WTC11 (cell line): ENCODE measurements around the gene ABHD16B. TPM values are rescaled to one million over a fixed set of nuclear protein-coding genes. Genes with fewer than 3 reads are reported as not detected.

Source experiments
- AR ChIP-seq: fragments of 250-450 bp; sonication (Bioruptor Pico); IDR thresholded peaks from 2 replicates; pipeline ENCODE4 v1.9.0; 2021; ENCODE audit warnings: mild to moderate bottlenecking
- CDX4 ChIP-seq: fragments of 250-450 bp; sonication (Bioruptor Pico); IDR thresholded peaks from 2 replicates; pipeline ENCODE4 v1.9.0; 2021; ENCODE audit warnings: moderate library complexity, mild to moderate bottlenecking, inconsistent platforms, borderline replicate concordance
- E2F5 ChIP-seq: sonication (generic); formaldehyde crosslinking; IDR thresholded peaks from 2 replicates; pipeline ENCODE4 v1.8.1; 2022; ENCODE audit warnings: mild to moderate bottlenecking, moderate library complexity, missing genetic modification reagents
- FOXK1 ChIP-seq: sonication (generic); formaldehyde crosslinking; IDR thresholded peaks from 2 replicates; pipeline ENCODE4 v1.8.0; 2022; ENCODE audit warnings: mild to moderate bottlenecking, moderate library complexity, missing genetic modification reagents
- FOXP1 ChIP-seq: sonication (generic); formaldehyde crosslinking; IDR thresholded peaks from 2 replicates; pipeline ENCODE4 v1.8.0; 2022; ENCODE audit warnings: missing genetic modification reagents, mild to moderate bottlenecking, moderate library complexity, borderline replicate concordance
- JAZF1 ChIP-seq: fragments of 250-450 bp; sonication (Bioruptor Pico); IDR thresholded peaks from 2 replicates; pipeline ENCODE4 v1.9.0; 2021; ENCODE audit warnings: moderate library complexity, mild to moderate bottlenecking, inconsistent platforms
- KAT7 ChIP-seq: sonication (generic); formaldehyde crosslinking; IDR thresholded peaks from 2 replicates; pipeline ENCODE4 v1.8.1; 2023; ENCODE audit warnings: missing genetic modification reagents, mild to moderate bottlenecking, borderline replicate concordance
- MXD4 ChIP-seq: fragments of 250-450 bp; sonication (Bioruptor Pico); IDR thresholded peaks from 2 replicates; pipeline ENCODE4 v1.8.0; 2021; ENCODE audit warnings: mild to moderate bottlenecking, moderate library complexity, borderline replicate concordance
- NFE2L1 ChIP-seq: sonication (generic); formaldehyde crosslinking; IDR thresholded peaks from 2 replicates; pipeline ENCODE4 v1.8.1; 2023; ENCODE audit warnings: missing genetic modification reagents
- NR3C1 ChIP-seq: sonication (generic); formaldehyde crosslinking; conservative IDR thresholded peaks from 2 replicates; pipeline ENCODE4 v1.8.1; 2023; ENCODE audit warnings: low read depth, mild to moderate bottlenecking, missing genetic modification reagents
- PRRX2 ChIP-seq: fragments of 250-450 bp; sonication (Bioruptor Pico); IDR thresholded peaks from 2 replicates; pipeline ENCODE4 v1.8.0; 2021; ENCODE audit warnings: mild to moderate bottlenecking
- SMAD3 ChIP-seq: sonication (generic); formaldehyde crosslinking; IDR thresholded peaks from 2 replicates; pipeline ENCODE4 v1.8.0; 2022; ENCODE audit warnings: missing genetic modification reagents, mild to moderate bottlenecking, borderline replicate concordance
- TCF7 ChIP-seq: sonication (generic); formaldehyde crosslinking; IDR thresholded peaks from 2 replicates; pipeline ENCODE4 v1.8.0; 2022; ENCODE audit warnings: mild to moderate bottlenecking, low read depth, missing genetic modification reagents, moderate library complexity
- TEAD1 ChIP-seq: sonication (generic); formaldehyde crosslinking; IDR thresholded peaks from 2 replicates; pipeline ENCODE4 v1.8.0; 2022; ENCODE audit warnings: mild to moderate bottlenecking, missing genetic modification reagents
- TEAD4 ChIP-seq: sonication (generic); formaldehyde crosslinking; IDR thresholded peaks from 2 replicates; pipeline ENCODE4 v1.8.0; 2022; ENCODE audit warnings: mild to moderate bottlenecking, missing genetic modification reagents
- ZBTB21 ChIP-seq: sonication (generic); formaldehyde crosslinking; IDR thresholded peaks from 2 replicates; pipeline ENCODE4 v1.8.1; 2023; ENCODE audit warnings: mild to moderate bottlenecking, missing genetic modification reagents, borderline replicate concordance
- ZNF263 ChIP-seq: sonication (generic); formaldehyde crosslinking; IDR thresholded peaks from 2 replicates; pipeline ENCODE4 v1.8.1; 2022; ENCODE audit warnings: low read depth, mild to moderate bottlenecking, moderate library complexity, missing genetic modification reagents
- ZNF423 ChIP-seq: fragments of 250-450 bp; sonication (Bioruptor Pico); IDR thresholded peaks from 2 replicates; pipeline ENCODE4 v2.1.2; 2022; ENCODE audit warnings: mild to moderate bottlenecking, moderate library complexity
- total RNA-seq: library from RNA; stranded (reverse); gene quantifications from 3 replicates; pipeline ENCODE4 v1.2.3, GENCODE V29; 2021
- TF ChIP-seq, protein P1 (sequence below): fragments of 250-450 bp; sonication (Bioruptor Pico); conservative IDR thresholded peaks from 2 replicates; pipeline ENCODE4 v1.9.0; 2021; ENCODE audit warnings: mild to moderate bottlenecking
- TF ChIP-seq, protein P2 (sequence below): sonication (generic); formaldehyde crosslinking; IDR thresholded peaks from 2 replicates; pipeline ENCODE4 v1.8.1; 2023; ENCODE audit warnings: mild to moderate bottlenecking, missing genetic modification reagents, moderate library complexity
- TF ChIP-seq, protein P3 (sequence below): sonication (generic); formaldehyde crosslinking; IDR thresholded peaks from 2 replicates; pipeline ENCODE4 v1.8.0; 2023; ENCODE audit warnings: missing genetic modification reagents
- TF ChIP-seq, protein P4 (sequence below): sonication (generic); formaldehyde crosslinking; IDR thresholded peaks from 2 replicates; pipeline ENCODE4 v1.8.0; 2022; ENCODE audit warnings: missing genetic modification reagents
- TF ChIP-seq, protein P5 (sequence below): fragments of 250-450 bp; sonication (Bioruptor Pico); IDR thresholded peaks from 2 replicates; pipeline ENCODE4 v1.8.0; 2021; ENCODE audit warnings: mild to moderate bottlenecking
- TF ChIP-seq, protein P6 (sequence below): fragments of 250-450 bp; sonication (Bioruptor Pico); IDR thresholded peaks from 2 replicates; pipeline ENCODE4 v2.1.2; 2022; ENCODE audit warnings: mild to moderate bottlenecking, moderate library complexity

Gene ABHD16B
- total RNA-seq, 1 experiment from 2014 or later = 0.11 TPM

GRCh38 chr20:63858393-63859165 is 2.7 kb upstream of the ABHD16B start (continued):
- TF ChIP-seq, protein P1, sequence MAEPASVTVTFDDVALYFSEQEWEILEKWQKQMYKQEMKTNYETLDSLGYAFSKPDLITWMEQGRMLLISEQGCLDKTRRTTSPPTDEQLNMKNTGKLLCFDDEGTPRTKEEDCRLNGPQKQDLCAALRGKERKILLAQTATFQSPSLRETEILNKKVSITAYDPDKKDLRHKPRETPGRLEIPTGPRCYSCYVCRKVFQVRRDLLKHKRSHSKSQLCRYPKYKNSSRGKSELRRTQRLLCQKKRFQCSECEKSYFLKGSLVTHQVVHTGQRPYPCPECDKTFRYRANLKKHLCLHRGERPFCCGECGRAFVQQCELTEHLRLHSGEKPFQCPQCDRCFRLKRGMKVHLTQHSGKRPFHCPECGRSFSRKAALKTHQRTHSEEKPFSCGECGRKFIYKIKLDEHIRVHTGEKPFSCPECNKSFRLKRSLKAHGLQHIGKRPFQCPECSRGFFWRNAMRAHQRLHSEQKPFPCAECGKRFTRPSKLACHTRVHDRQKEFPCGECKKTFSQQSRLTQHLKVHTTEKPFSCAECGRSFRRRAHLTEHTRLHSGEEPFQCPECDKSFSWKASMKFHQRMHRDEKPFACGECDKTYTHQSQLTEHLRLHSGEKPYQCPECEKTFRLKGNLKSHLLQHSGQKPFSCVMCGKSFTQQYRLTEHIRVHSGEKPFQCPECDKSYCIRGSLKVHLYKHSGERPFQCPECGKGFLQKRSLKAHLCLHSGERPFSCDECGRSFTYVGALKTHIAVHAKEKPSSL (CRISPR knock-in tag) = no peak
- TF ChIP-seq SMAD3 (0 out of 2 replicates have a peak, but pooled peaks have one; percentile 12), NR3C1 (CRISPR knock-in tag) (no peak), E2F5 (CRISPR knock-in tag) (no peak), AR (no peak), FOXK1 (CRISPR knock-in tag) (0 out of 2 replicates have a peak, but pooled peaks have one; percentile 20), ZNF263 (CRISPR knock-in tag) (no peak), KAT7 (no peak), MXD4 (CRISPR knock-in tag) (no peak), TEAD4 (CRISPR knock-in tag) (no peak), PRRX2 (CRISPR knock-in tag) (no peak), ZNF423 (CRISPR knock-in tag) (peak; percentile 47), NFE2L1 (CRISPR knock-in tag) (no peak), CDX4 (CRISPR knock-in tag) (no peak), TCF7 (CRISPR knock-in tag) (no peak), ZBTB21 (CRISPR knock-in tag) (no peak), TEAD1 (no peak), FOXP1 (CRISPR knock-in tag) (no peak), JAZF1 (no peak)
- TF ChIP-seq, protein P2, sequence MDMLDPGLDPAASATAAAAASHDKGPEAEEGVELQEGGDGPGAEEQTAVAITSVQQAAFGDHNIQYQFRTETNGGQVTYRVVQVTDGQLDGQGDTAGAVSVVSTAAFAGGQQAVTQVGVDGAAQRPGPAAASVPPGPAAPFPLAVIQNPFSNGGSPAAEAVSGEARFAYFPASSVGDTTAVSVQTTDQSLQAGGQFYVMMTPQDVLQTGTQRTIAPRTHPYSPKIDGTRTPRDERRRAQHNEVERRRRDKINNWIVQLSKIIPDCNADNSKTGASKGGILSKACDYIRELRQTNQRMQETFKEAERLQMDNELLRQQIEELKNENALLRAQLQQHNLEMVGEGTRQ (CRISPR knock-in tag) = peak; percentile 72
- TF ChIP-seq, protein P3, sequence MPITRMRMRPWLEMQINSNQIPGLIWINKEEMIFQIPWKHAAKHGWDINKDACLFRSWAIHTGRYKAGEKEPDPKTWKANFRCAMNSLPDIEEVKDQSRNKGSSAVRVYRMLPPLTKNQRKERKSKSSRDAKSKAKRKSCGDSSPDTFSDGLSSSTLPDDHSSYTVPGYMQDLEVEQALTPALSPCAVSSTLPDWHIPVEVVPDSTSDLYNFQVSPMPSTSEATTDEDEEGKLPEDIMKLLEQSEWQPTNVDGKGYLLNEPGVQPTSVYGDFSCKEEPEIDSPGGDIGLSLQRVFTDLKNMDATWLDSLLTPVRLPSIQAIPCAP (CRISPR knock-in tag) = no peak
- TF ChIP-seq, protein P4, sequence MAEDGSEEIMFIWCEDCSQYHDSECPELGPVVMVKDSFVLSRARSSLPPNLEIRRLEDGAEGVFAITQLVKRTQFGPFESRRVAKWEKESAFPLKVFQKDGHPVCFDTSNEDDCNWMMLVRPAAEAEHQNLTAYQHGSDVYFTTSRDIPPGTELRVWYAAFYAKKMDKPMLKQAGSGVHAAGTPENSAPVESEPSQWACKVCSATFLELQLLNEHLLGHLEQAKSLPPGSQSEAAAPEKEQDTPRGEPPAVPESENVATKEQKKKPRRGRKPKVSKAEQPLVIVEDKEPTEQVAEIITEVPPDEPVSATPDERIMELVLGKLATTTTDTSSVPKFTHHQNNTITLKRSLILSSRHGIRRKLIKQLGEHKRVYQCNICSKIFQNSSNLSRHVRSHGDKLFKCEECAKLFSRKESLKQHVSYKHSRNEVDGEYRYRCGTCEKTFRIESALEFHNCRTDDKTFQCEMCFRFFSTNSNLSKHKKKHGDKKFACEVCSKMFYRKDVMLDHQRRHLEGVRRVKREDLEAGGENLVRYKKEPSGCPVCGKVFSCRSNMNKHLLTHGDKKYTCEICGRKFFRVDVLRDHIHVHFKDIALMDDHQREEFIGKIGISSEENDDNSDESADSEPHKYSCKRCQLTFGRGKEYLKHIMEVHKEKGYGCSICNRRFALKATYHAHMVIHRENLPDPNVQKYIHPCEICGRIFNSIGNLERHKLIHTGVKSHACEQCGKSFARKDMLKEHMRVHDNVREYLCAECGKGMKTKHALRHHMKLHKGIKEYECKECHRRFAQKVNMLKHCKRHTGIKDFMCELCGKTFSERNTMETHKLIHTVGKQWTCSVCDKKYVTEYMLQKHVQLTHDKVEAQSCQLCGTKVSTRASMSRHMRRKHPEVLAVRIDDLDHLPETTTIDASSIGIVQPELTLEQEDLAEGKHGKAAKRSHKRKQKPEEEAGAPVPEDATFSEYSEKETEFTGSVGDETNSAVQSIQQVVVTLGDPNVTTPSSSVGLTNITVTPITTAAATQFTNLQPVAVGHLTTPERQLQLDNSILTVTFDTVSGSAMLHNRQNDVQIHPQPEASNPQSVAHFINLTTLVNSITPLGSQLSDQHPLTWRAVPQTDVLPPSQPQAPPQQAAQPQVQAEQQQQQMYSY = no peak
- TF ChIP-seq, protein P5, sequence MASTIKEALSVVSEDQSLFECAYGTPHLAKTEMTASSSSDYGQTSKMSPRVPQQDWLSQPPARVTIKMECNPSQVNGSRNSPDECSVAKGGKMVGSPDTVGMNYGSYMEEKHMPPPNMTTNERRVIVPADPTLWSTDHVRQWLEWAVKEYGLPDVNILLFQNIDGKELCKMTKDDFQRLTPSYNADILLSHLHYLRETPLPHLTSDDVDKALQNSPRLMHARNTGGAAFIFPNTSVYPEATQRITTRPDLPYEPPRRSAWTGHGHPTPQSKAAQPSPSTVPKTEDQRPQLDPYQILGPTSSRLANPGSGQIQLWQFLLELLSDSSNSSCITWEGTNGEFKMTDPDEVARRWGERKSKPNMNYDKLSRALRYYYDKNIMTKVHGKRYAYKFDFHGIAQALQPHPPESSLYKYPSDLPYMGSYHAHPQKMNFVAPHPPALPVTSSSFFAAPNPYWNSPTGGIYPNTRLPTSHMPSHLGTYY (CRISPR knock-in tag) = no peak
- TF ChIP-seq, protein P6, sequence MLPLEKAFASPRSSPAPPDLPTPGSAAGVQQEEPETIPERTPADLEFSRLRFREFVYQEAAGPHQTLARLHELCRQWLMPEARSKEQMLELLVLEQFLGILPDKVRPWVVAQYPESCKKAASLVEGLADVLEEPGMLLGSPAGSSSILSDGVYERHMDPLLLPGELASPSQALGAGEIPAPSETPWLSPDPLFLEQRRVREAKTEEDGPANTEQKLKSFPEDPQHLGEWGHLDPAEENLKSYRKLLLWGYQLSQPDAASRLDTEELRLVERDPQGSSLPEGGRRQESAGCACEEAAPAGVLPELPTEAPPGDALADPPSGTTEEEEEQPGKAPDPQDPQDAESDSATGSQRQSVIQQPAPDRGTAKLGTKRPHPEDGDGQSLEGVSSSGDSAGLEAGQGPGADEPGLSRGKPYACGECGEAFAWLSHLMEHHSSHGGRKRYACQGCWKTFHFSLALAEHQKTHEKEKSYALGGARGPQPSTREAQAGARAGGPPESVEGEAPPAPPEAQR = no peak
